Measurements from ENCODE around the gene TRAF2.

DNA sequence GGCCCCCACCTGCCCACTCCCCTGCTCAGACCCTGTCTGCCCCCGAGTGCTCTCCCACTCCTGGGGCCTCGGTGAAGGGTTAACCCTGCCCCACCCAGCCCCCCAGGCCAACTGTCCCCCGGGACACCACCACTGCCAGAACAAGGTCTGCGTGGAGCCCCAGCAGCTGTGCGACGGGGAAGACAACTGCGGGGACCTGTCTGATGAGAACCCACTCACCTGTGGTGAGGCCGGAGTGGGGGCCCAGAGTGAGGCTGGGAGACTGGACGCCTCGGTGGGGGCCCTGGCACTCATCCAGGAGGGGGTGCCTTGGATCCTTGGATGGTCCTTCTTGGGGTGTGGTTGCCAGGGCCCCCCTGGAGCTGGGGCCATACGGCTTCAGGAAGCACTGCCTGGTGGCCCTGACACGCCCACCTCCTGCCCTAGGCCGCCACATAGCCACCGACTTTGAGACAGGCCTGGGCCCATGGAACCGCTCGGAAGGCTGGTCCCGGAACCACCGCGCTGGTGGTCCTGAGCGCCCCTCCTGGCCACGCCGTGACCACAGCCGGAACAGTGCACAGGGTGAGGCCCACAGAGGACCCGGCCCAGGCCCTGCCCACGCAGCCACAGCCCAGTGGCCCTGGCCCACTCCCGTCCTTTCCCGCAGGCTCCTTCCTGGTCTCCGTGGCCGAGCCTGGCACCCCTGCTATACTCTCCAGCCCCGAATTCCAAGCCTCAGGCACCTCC lies 32.0 kb upstream of the TRAF2 start:
- TF ChIP-seq, protein P1, sequence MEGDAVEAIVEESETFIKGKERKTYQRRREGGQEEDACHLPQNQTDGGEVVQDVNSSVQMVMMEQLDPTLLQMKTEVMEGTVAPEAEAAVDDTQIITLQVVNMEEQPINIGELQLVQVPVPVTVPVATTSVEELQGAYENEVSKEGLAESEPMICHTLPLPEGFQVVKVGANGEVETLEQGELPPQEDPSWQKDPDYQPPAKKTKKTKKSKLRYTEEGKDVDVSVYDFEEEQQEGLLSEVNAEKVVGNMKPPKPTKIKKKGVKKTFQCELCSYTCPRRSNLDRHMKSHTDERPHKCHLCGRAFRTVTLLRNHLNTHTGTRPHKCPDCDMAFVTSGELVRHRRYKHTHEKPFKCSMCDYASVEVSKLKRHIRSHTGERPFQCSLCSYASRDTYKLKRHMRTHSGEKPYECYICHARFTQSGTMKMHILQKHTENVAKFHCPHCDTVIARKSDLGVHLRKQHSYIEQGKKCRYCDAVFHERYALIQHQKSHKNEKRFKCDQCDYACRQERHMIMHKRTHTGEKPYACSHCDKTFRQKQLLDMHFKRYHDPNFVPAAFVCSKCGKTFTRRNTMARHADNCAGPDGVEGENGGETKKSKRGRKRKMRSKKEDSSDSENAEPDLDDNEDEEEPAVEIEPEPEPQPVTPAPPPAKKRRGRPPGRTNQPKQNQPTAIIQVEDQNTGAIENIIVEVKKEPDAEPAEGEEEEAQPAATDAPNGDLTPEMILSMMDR (IDR thresholded peaks at IDR 0.05) = no peak
- TF ChIP-seq ZFX (IDR thresholded peaks at IDR 0.05; ENCODE audit: borderline replicate concordance) = no peak
